Measurements from ENCODE around the gene S1PR2.

Gene S1PR2

DNA sequence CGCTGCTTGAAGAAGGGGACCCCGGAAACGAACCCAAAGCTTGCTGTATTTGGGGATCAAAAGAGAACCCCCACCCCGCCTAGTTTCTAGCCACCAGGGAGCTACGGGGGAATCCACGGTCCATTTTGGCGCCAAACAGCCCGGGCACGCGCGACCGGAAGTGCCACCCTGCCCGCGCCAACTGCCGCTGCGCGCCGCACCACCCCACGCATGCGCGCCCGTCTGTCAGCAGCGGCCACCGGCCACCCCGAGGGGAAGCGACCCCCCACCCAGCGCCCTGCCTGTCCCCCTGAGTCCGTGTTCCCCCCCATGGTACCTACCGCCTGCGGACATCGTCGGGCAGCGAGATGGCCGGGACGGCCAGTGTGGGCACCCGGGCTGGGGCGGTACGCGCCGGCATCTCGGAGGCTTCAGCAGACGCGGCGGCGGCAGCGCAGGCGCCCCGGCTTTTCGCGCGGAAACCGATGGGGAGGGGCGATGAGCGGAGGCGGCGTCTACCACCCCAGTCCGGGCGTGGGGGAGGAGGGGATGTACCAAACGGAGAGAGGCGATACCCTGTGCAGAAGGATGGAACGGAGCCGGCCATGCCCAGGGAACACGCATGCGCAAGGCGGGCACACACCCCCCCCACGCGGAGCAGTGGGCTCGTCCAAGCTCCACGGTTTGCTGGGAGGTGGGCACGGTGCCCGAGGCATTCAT, 36.5 kb downstream of the S1PR2 start, which contains the start of gene DNMT1:
Gene DNMT1 (minus strand): TSS at position 454 of the 699 bp plus-strand sequence. CDS start 54 bp downstream, at position 400.
- no peaks in the 10 kb centered on the region for H3K27me3 ChIP-seq (replicated peaks; ENCODE audit: control insufficient read depth, insufficient read depth, low read length, poor library complexity, severe bottlenecking)
- H3K36me3 ChIP-seq (ENCODE audit: control insufficient read depth, insufficient read depth, low read length): peaks cover 6% of the 10 kb centered on the region
- peaks cover 16% of the 10 kb centered on the region for H3K4me1 ChIP-seq (ENCODE audit: control insufficient read depth, insufficient read depth, low read length, poor library complexity, severe bottlenecking)
- no peaks in the 10 kb centered on the region for H3K9me3 ChIP-seq (ENCODE audit: control insufficient read depth, low read length)
- DNase-seq: peak; percentile 88 to 95 (median 91)
- H3K4me3 ChIP-seq (ENCODE audit: insufficient read depth, low read depth, low read length, poor library complexity, severe bottlenecking): peak within 1 kb of the TSS; percentile 98
- peak within 1 kb of the TSS; percentile 84 for H3K27ac ChIP-seq (ENCODE audit: insufficient read depth, low read length, poor library complexity, severe bottlenecking)

DNA sequence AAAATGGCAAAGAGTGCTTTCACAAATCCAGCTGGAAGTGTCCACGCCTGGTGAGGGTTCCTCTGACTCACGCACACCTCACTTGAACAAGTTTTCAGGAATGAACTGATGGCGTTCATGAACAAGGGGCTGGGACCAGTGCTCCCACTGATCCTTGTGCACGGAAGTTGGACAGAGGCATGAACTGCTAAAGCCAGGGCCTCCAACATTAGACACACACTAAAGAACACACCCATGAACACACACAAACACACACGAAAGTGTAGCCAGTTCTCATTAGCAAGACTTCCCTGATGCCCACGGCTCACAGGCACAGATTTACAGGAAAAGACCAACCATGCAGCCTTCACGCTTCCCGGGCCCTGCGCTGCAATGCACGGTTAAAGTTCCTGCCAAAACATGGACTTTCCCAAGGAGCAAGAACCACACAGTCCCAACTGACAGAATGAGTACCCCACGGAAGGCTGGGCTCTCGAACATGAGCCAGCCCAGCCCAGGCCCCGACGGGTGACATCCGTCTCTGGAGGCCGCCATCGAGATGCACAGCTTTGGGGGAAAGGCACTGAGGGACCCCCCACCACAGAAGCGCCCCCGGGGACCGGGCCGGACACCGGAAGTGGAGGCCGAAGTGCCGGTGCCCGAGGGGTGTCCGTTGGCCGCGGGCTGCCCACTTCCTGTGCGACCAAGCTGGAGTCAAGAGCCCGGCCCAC, 37.2 kb downstream of the S1PR2 start:
- H3K27me3 ChIP-seq (replicated peaks; ENCODE audit: control insufficient read depth, insufficient read depth, low read length, poor library complexity, severe bottlenecking): no peaks in the 10 kb centered on the region
- H3K9me3 ChIP-seq (ENCODE audit: control insufficient read depth, low read length): no peaks in the 10 kb centered on the region
- H3K36me3 ChIP-seq (ENCODE audit: control insufficient read depth, insufficient read depth, low read length): peaks cover 6% of the 10 kb centered on the region
- DNase-seq: peak in 1 of 3 donors; percentile 7
- H3K4me3 ChIP-seq (ENCODE audit: insufficient read depth, low read depth, low read length, poor library complexity, severe bottlenecking): peak overlapping the region; percentile 98
- H3K4me1 ChIP-seq (ENCODE audit: control insufficient read depth, insufficient read depth, low read length, poor library complexity, severe bottlenecking): peaks cover 16% of the 10 kb centered on the region
- H3K27ac ChIP-seq (ENCODE audit: insufficient read depth, low read length, poor library complexity, severe bottlenecking): peak overlapping the region; percentile 84

DNA sequence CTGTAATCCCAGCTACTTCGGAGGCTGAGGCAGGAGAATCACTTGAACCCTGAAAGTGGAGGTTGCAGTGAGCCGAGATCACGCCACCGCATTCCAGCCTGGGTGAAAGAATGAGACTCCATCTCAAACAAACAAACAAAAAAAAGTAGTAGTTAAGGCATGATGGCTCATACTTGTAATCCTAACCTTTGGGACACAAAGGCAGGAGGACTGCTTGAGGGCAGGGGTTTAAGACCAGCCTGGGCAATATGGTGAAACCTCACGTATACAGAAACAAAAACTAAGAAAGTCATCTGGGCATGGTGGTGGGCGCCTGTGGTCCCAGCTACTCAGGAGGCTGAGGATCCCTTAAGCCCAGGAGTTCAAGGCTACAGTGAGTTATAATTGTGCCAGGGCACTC, 38.2 kb downstream of the S1PR2 start:
- peaks cover 6% of the 10 kb centered on the region for H3K36me3 ChIP-seq (ENCODE audit: control insufficient read depth, insufficient read depth, low read length)
- no peak overlapping the region for H3K27ac ChIP-seq (ENCODE audit: insufficient read depth, low read length, poor library complexity, severe bottlenecking)
- H3K9me3 ChIP-seq (ENCODE audit: control insufficient read depth, low read length): no peaks in the 10 kb centered on the region
- no peaks in the 10 kb centered on the region for H3K27me3 ChIP-seq (replicated peaks; ENCODE audit: control insufficient read depth, insufficient read depth, low read length, poor library complexity, severe bottlenecking)
- peaks cover 16% of the 10 kb centered on the region for H3K4me1 ChIP-seq (ENCODE audit: control insufficient read depth, insufficient read depth, low read length, poor library complexity, severe bottlenecking)
- no peak for DNase-seq
- H3K4me3 ChIP-seq (ENCODE audit: insufficient read depth, low read depth, low read length, poor library complexity, severe bottlenecking): no peak overlapping the region

DNA sequence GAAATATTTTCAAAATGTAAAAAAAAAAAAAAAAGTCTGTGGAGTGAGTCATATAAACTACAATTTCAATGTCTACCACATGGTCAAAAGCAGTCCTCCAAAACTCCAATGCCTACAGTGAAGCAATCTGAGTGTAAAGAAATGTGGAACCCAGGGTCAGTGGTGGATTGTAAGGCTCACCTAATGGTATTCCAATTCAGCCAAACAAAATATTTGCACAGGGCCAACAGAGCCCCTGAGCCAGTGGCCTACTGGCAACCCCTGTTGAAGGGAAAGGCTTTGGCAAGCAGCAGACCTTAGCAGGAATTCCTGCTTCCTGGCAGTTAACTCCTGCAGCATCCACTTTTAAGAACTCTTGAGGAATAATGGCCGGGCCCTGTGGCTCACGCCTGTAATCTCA, 39.8 kb downstream of the S1PR2 start:
- Histone ChIP-seq H3K27me3 (replicated peaks; ENCODE audit: control insufficient read depth, insufficient read depth, low read length, poor library complexity, severe bottlenecking) (no peaks in the 10 kb centered on the region), H3K4me1 (ENCODE audit: control insufficient read depth, insufficient read depth, low read length, poor library complexity, severe bottlenecking) (peaks cover 16% of the 10 kb centered on the region), H3K36me3 (ENCODE audit: control insufficient read depth, insufficient read depth, low read length) (peaks cover 16% of the 10 kb centered on the region), H3K9me3 (ENCODE audit: control insufficient read depth, low read length) (no peaks in the 10 kb centered on the region), H3K27ac (ENCODE audit: insufficient read depth, low read length, poor library complexity, severe bottlenecking) (no peak overlapping the region), H3K4me3 (ENCODE audit: insufficient read depth, low read depth, low read length, poor library complexity, severe bottlenecking) (no peak overlapping the region)
- DNase-seq: no peak

DNA sequence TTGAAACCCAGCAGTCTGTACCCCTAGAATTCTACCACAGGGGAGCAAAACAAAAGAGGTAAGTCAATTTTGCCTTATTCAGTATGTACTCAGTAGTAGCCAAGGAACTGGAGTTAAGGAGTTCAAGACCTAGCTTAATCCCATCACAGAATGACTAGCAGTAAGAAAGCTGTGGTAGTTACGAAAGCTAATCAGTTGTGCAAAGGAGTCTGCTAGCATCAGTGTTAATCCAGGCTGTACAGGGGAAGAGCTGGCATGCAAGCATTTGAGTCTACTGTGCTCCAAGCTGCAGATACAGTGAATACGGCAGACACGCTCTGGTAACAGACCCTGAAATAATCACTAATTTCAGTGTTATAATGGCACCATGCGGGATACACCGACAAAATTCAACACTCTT, 41.1 kb downstream of the S1PR2 start:
- H3K4me1 ChIP-seq (ENCODE audit: control insufficient read depth, insufficient read depth, low read length, poor library complexity, severe bottlenecking): peaks cover 16% of the 10 kb centered on the region
- DNase-seq: no peak
- H3K9me3 ChIP-seq (ENCODE audit: control insufficient read depth, low read length): no peaks in the 10 kb centered on the region
- H3K4me3 ChIP-seq (ENCODE audit: insufficient read depth, low read depth, low read length, poor library complexity, severe bottlenecking): no peak overlapping the region
- no peak overlapping the region for H3K27ac ChIP-seq (ENCODE audit: insufficient read depth, low read length, poor library complexity, severe bottlenecking)
- H3K27me3 ChIP-seq (replicated peaks; ENCODE audit: control insufficient read depth, insufficient read depth, low read length, poor library complexity, severe bottlenecking): no peaks in the 10 kb centered on the region
- H3K36me3 ChIP-seq (ENCODE audit: control insufficient read depth, insufficient read depth, low read length): peaks cover 28% of the 10 kb centered on the region

DNA sequence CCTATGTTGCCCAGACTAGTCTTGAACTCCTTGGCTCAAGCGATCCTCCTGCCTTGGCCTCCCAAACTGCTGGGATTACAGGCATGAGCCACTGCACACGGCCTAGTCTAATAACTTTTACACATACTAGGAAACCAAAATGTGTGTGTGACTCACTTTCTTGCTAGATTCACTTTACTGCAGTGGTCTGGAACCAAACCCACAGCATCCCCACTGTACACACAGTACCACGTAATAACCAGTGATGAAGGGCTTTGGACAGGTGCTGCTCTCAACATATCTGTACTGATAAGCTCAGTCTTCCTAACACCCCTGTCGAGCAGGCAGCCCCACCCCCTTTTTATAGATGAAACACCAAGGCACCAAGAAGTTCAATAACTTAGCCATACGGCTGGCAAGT, 41.5 kb downstream of the S1PR2 start:
- H3K4me1 ChIP-seq (ENCODE audit: control insufficient read depth, insufficient read depth, low read length, poor library complexity, severe bottlenecking): peaks cover 16% of the 10 kb centered on the region
- no peak overlapping the region for H3K27ac ChIP-seq (ENCODE audit: insufficient read depth, low read length, poor library complexity, severe bottlenecking)
- H3K4me3 ChIP-seq (ENCODE audit: insufficient read depth, low read depth, low read length, poor library complexity, severe bottlenecking): no peak overlapping the region
- H3K27me3 ChIP-seq (replicated peaks; ENCODE audit: control insufficient read depth, insufficient read depth, low read length, poor library complexity, severe bottlenecking): no peaks in the 10 kb centered on the region
- DNase-seq: no peak
- H3K9me3 ChIP-seq (ENCODE audit: control insufficient read depth, low read length): no peaks in the 10 kb centered on the region
- peaks cover 32% of the 10 kb centered on the region for H3K36me3 ChIP-seq (ENCODE audit: control insufficient read depth, insufficient read depth, low read length)

DNA sequence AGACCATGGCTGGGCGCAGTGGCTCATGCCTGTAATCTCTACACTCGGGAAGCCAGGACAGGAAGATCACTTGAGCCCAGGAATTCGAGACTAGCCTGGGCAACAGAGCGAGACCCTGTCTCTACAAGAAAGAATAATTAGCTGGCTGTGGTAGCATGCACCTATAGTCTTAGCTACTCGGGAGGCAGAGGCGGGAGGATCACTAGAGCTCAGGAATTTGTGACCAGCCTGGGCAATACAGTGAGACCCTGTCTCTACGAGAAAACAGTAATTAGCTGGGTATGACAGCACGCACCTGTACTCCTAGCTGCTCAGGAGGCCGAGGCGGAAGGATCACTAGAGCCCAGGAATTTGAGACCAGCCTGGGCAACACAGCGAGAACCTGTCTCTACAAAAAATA, 43.8 kb downstream of the S1PR2 start:
- H3K27ac ChIP-seq (ENCODE audit: insufficient read depth, low read length, poor library complexity, severe bottlenecking): no peak overlapping the region
- H3K36me3 ChIP-seq (ENCODE audit: control insufficient read depth, insufficient read depth, low read length): peaks cover 31% of the 10 kb centered on the region
- DNase-seq: no peak

DNA sequence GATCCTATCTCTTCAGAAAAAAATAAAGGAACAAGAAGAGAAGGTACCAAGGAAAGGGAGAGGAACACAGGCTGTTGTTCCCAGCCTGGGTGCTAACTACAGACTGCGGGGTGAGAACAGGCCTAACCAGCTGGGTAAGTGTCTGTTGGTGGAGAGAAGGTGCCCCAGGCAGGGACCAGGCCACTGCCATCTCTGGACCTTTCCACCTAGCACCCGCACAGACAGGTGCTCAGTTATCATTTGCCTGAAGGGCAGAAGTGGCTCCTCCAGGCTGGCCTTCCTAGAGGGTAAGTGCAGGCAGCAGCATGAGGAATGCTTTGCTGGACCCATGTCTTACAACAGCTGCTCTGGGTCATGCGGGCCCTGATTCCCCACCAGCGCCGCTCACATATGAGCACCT, 46.5 kb downstream of the S1PR2 start:
- Histone ChIP-seq H3K36me3 (ENCODE audit: control insufficient read depth, insufficient read depth, low read length) (peaks cover 46% of the 10 kb centered on the region), H3K4me3 (ENCODE audit: insufficient read depth, low read depth, low read length, poor library complexity, severe bottlenecking) (no peak overlapping the region), H3K9me3 (ENCODE audit: control insufficient read depth, low read length) (no peaks in the 10 kb centered on the region), H3K27me3 (replicated peaks; ENCODE audit: control insufficient read depth, insufficient read depth, low read length, poor library complexity, severe bottlenecking) (no peaks in the 10 kb centered on the region), H3K4me1 (ENCODE audit: control insufficient read depth, insufficient read depth, low read length, poor library complexity, severe bottlenecking) (no peaks in the 10 kb centered on the region), H3K27ac (ENCODE audit: insufficient read depth, low read length, poor library complexity, severe bottlenecking) (no peak overlapping the region)
- no peak for DNase-seq

More for the DNA sequence above, 43.8 kb downstream of the S1PR2 start:
- Histone ChIP-seq H3K27me3 (replicated peaks; ENCODE audit: control insufficient read depth, insufficient read depth, low read length, poor library complexity, severe bottlenecking) (no peaks in the 10 kb centered on the region), H3K9me3 (ENCODE audit: control insufficient read depth, low read length) (no peaks in the 10 kb centered on the region), H3K4me1 (ENCODE audit: control insufficient read depth, insufficient read depth, low read length, poor library complexity, severe bottlenecking) (peaks cover 2% of the 10 kb centered on the region), H3K4me3 (ENCODE audit: insufficient read depth, low read depth, low read length, poor library complexity, severe bottlenecking) (no peak overlapping the region)

DNA sequence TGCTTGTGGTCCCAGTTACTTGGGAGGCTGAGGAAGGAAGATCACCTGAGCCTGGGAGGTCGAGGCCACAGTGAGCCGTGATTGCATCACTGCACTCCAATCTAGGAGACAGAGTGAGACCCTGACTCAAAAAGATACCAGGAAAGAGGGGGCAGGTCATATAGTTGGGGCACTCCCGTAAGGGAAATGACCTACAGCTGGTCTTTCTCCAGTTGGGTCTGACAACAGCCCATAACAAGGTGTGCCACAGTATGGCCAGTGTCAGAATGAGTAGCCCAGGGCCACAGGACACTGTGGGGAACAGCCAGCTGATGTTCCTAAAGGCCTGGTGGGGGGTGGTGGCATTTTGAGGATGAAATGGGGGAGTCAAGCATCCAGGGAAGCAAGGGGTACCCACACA, 47.2 kb downstream of the S1PR2 start:
- Histone ChIP-seq H3K4me1 (ENCODE audit: control insufficient read depth, insufficient read depth, low read length, poor library complexity, severe bottlenecking) (no peaks in the 10 kb centered on the region), H3K27ac (ENCODE audit: insufficient read depth, low read length, poor library complexity, severe bottlenecking) (no peak overlapping the region), H3K4me3 (ENCODE audit: insufficient read depth, low read depth, low read length, poor library complexity, severe bottlenecking) (no peak overlapping the region), H3K36me3 (ENCODE audit: control insufficient read depth, insufficient read depth, low read length) (peaks cover 53% of the 10 kb centered on the region), H3K9me3 (ENCODE audit: control insufficient read depth, low read length) (no peaks in the 10 kb centered on the region), H3K27me3 (replicated peaks; ENCODE audit: control insufficient read depth, insufficient read depth, low read length, poor library complexity, severe bottlenecking) (no peaks in the 10 kb centered on the region)
- DNase-seq: no peak

DNA sequence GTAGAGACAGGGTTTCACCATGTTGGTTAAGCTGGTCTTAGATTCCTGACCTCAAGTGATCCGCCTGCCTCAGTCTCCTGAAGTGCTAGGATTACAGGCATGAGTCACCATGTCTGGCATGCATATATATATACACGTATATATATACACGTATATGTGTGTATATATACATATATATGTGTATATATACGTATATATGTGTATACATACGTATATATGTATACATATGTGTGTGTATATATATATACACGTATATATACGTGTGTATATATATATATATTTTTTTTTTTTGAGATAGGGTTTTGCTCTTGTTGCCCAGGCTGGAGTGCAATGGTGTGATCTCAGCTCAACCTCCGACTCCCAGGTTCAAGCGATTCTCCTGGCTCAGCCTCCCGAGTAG, 48.3 kb downstream of the S1PR2 start:
- Histone ChIP-seq H3K4me3 (ENCODE audit: insufficient read depth, low read depth, low read length, poor library complexity, severe bottlenecking) (no peak overlapping the region), H3K27me3 (replicated peaks; ENCODE audit: control insufficient read depth, insufficient read depth, low read length, poor library complexity, severe bottlenecking) (no peaks in the 10 kb centered on the region), H3K4me1 (ENCODE audit: control insufficient read depth, insufficient read depth, low read length, poor library complexity, severe bottlenecking) (no peaks in the 10 kb centered on the region), H3K36me3 (ENCODE audit: control insufficient read depth, insufficient read depth, low read length) (peaks cover 53% of the 10 kb centered on the region), H3K9me3 (ENCODE audit: control insufficient read depth, low read length) (no peaks in the 10 kb centered on the region), H3K27ac (ENCODE audit: insufficient read depth, low read length, poor library complexity, severe bottlenecking) (no peak overlapping the region)
- no peak for DNase-seq
